ENCODE results near the gene ABCB11.
"Not testable (repeated sequence)": the region's sequence is repeated elsewhere in the genome, so short reads cannot be mapped to it uniquely, and the experiment has no call there.

Gene ABCB11

GRCh38 chr2:168926621-168927386 lies 104.3 kb downstream of the ABCB11 start:
- no peak for DNase-seq

DNA sequence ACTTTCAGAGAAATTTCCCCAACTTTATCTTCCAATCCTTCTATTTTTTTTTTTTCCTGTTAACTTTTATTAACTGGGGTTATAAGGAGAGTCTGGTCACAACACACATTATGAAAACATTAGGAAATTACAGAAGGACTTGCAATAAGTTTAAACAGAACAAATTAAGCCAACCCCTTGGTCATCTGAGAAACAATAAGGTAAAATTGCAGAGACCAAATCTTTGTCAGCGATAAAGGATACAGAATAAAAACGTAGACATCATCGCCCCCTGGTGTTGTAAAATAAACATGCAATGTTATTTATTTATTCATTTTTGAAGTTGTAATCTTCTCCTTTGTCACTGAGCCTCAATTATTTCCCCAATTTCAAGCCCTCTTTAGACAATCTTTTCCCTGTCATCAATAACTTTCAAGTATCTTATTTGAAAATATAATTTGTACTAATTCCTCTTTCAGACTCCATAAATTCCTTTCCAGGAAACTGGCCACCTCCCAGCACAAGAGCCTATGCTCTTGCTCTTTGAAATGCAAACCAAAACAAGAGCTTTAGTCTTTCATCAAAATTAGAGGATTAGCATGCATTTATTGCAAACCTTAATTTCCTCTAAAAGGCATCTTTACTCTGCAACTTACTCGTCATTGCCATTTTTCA lies 110.5 kb downstream of the ABCB11 start:
- DNase-seq, result peak in 2 of 3 experiments; percentile 27 to 35

- peak in 1 of 3 experiments; percentile 36 for DNase-seq
Measured at GRCh38 chr2:168916331-168916675, 114.8 kb downstream of the ABCB11 start.

- DNase-seq, result no peak
Measured at GRCh38 chr2:168915441-168916330, 115.4 kb downstream of the ABCB11 start.

DNA sequence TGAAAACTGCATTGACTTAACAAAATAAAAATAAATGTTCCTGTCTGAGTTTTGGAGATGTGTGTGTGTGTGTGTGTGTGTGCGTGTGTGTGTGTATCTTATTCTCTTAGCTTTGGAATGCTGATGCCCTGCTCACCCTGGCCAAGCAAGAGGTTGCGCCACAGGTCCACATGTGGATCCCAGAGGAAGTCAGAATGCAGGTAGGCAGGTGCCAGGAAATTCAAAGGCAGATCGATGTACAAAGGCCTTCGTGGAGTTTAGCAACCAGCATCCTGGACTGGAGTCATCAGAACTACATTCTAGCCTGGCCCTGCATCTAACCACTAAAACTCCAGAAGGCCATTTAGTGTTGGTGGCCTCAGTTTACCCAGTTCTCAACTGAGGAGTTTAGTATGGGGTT lies 117.6 kb downstream of the ABCB11 start:
- DNase-seq, result no peak

GRCh38 chr2:168912901-168913369 lies 118.2 kb downstream of the ABCB11 start:
- no peak for DNase-seq

- no peak for DNase-seq
Measured at GRCh38 chr2:168912466-168912865, 118.7 kb downstream of the ABCB11 start.

DNA sequence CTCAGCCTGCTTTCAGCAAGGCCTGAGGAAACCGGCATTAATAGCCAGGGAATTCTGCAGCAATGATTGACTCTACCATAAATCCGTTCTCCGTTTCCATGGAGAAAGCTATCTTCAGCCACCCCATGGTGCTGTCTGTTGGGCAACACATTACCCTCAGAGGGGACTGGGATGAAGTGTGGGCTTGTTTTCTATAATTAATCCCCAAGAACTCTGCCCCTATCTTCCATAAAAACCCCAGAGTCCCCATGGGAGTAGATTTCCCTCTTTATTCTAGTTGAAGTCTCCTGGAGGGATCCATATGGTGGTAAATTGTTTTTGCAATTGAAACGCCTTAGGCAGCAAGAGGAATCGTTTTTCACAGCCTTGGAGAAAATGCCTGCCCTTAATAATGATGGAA lies 120.8 kb downstream of the ABCB11 start:
- no peak for DNase-seq

DNA sequence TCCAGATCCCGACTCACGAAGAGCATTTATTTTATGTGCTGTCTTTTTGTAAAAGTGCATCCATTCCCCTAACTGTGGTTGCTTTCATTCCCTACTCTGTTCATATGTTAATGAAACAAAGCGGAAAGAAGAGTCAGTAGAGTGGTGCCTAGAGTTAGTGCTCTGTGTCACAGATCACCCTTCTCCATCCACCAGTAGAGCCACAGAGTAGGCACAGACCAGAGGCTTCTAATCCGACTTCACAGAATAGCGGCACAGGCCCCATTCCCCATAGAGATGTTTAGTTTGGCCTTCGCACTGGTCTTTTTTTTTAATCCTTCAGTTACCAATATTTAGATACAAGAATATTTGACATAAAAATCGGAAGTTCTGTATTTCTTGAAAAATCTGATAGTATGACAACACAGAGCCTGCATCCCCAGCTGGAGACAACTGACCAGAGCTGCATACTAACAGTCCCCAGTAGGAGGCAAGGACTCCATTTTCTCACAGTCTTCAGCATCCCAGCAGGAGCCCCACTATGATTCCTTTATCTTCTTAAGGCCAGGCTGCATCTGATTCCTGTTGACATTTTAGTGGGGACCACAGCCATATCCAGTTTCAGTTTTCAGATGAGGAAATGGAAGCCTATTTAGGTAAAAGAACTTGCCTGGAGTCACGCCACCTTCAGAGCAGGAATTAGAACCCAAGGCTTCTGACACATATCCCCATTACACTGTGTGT lies 123.0 kb downstream of the ABCB11 start:
- no peak for DNase-seq

GRCh38 chr2:168904358-168904757 lies 126.8 kb downstream of the ABCB11 start:
- no peak for DNase-seq

DNA sequence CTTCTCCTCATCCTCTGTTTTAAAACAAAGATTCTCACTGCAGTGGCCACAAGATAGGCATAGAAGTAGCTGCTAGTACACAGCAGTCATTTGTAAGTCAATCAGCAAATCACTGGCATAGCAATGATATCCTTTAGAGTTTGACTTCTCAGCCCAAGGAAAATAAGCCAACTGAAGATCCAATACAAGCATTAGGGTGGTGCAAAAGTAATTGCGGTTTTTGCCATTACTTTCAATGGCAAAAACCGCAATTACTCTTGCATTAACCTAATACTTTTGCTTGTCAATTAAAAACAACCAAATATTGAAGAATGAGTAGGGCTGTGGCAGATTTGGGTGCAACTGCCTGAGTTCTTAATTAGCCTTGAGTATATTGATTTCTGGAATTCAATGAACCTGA lies 127.2 kb downstream of the ABCB11 start:
- DNase-seq, result no peak

DNA sequence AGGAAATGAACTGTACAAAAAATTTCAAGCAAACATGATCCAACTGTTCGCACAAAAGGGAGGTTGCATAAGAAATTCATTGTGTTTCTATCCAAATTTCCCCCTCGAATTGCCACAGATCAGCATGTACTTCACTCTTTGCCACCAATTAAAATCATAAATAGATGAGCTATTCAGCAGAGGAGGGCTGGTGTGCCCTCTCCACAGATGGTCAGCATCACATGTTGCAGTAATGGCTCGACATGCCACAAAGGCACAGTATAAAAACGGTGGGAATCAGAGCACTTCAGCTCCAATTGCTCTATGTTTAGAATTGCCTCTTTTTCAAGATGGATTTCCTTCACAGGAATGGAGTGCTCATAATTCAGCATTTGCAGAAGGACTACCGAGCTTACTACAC lies 130.1 kb downstream of the ABCB11 start, which contains the start of gene G6PC2:
Gene G6PC2, plus strand, starts transcription at position 289 of the 400 bp plus-strand sequence. Its CDS starts 41 bp downstream, at position 330.
- DNase-seq, result peak in 1 of 3 experiments; percentile 1

DNA sequence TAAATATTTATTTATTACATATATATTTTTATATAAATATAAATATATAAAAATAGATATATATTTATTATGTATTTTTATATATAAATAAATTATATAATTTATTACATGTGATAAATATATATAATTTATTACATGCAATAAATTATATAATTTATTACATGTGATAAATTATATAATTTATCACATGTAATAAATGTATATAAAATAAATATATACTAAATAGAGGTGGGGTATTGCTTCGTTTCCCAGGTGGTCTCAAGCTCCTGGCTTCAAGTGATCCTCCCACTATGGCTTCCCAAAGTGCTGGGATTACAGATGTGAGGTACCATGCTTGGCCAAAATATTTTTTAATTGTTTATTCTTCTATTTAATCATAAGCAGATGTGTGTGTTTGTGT lies 133.7 kb downstream of the ABCB11 start:
- DNase-seq, result no peak

GRCh38 chr2:168896783-168897182 lies 134.3 kb downstream of the ABCB11 start:
- no peak for DNase-seq

GRCh38 chr2:168895771-168896170 lies 135.4 kb downstream of the ABCB11 start:
- DNase-seq, result peak in 1 of 3 experiments; percentile 1

DNA sequence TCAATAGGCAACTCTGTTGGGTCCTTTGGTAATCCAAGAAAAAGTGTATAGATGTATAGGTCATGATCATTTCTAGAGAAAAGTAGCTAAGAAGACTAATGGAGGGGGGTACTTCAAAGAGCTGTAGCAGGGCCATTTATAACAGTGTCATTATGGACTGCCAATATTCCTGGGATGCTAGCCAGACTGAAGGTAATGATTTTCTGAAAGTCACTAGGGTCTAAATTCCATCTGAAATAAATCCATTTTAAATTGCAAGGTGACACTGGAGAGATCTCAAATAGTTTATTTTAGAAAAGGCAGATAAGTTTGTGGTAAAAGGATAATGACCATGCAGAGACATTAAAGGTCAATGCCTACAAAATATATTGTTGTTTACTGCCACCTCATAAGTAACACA lies 136.4 kb downstream of the ABCB11 start:
- DNase-seq, result no peak

- no peak for DNase-seq
Measured at GRCh38 chr2:168894101-168894500, 137.0 kb downstream of the ABCB11 start.

- no peak for DNase-seq
Measured at GRCh38 chr2:168892327-168892726, 138.8 kb downstream of the ABCB11 start.

DNA sequence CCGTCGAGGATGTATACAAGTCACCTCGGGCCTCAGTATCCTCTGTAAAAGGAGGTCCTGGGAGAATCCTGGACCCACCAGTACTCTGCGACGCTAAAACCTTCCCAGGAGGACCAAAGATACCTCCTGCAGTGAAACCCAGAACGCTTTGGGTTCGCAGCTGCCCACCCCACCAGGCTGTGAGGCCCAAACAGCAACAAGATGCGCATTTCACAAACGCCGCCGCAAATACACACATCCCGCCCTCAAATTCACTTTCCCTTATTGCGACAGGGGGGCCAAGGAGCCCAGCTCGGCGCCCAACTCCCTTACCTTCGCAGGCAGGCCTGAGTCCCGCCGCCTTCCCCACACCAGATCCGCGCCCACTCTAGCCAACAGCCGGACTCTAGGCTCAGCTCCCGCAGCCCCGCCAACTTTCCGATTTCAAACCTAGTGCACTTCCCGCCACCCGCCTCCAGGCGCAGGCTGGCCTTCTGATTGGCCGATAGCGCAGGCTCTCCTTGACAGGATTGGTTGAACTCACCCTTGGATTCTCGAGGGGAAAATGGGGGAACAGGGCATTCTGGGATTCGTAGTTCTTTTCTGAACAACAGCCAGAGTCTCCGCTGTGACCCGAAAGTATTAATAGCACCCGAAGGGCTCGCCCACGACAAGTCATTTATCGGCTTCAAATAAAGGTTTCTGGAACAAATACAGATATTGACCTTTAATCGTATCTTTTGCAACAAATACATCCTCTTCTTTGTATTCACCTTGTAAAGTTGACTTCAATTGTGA lies 140.9 kb downstream of the ABCB11 start, which contains the start of gene SPC25:
Gene SPC25, minus strand, starts transcription at position 425 of the 777 bp plus-strand sequence. CDS start 911 bp downstream, outside the sequence.
- peak; percentile 69 to 89 (median 88) for DNase-seq

- peak in 1 of 3 experiments; percentile 17 for DNase-seq
Measured at GRCh38 chr2:168889635-168890005, 141.5 kb downstream of the ABCB11 start.

DNA sequence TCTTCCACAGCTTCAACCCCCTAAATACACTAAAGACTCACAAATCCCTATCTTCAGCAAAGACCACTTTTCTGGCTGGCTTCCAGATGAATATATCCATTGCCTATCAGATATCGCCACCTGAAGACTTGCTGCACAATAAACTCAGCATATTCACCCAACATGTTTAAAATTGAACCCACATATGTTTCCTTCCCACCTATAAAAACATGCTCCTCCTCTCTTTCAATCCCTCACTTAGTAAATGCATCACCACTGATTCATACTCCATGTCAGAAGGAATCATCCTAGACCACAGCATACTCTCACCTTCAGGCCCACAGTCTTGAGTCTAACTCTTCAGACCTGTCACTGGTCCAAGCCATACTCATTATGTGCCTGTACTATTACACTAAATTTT lies 146.1 kb downstream of the ABCB11 start:
- DNase-seq, result no peak

GRCh38 chr2:168882163-168882562 lies 149.0 kb downstream of the ABCB11 start:
- DNase-seq, result not testable (repeated sequence)
